Measurements from ENCODE around the gene LINGO4. TPM values are rescaled to one million over a fixed set of nuclear protein-coding genes. Genes with fewer than 3 reads are reported as not detected.

The LINGO4 gene
- total RNA-seq, 1 donor, result not detected

GRCh38 chr1:151803915-151804314, 1.3 kb downstream of the LINGO4 start:
- H3K4me1 ChIP-seq (ENCODE audit: insufficient read depth, low read length), result no peaks in the 10 kb centered on the region
- no peaks in the 10 kb centered on the region for H3K9me3 ChIP-seq (ENCODE audit: low read depth, low read length)
- H3K4me2 ChIP-seq (ENCODE audit: insufficient read depth, low read length), result no peak overlapping the region
- peaks cover 90% of the 10 kb centered on the region for H3K27me3 ChIP-seq (ENCODE audit: insufficient read depth, low read length)
- H3K4me3 ChIP-seq (ENCODE audit: insufficient read depth, low read length), result no peak overlapping the region
- H2AFZ ChIP-seq (ENCODE audit: low read length), result no peak overlapping the region
- DNase-seq (ENCODE audit: insufficient read length, low spot score, missing footprints), result no peak
- H4K20me1 ChIP-seq (ENCODE audit: insufficient read depth, low read length), result no peaks in the 10 kb centered on the region
- no peak overlapping the region for H3K27ac ChIP-seq (ENCODE audit: low read depth, low read length)
- H3K36me3 ChIP-seq (ENCODE audit: insufficient read depth, low read length), result no peaks in the 10 kb centered on the region
- no peaks in the 10 kb centered on the region for H3K79me2 ChIP-seq (ENCODE audit: insufficient read depth, low read length)
- TF ChIP-seq CTCF (IDR thresholded peaks at IDR 0.05; ENCODE audit: extremely low read depth, low read depth, low read length), result no peak

GRCh38 chr1:151803164-151803563, 2.1 kb downstream of the LINGO4 start:
- DNase-seq (ENCODE audit: insufficient read length, low spot score, missing footprints), result no peak
- Histone ChIP-seq H2AFZ (ENCODE audit: low read length) (no peak overlapping the region), H3K4me2 (ENCODE audit: insufficient read depth, low read length) (no peak overlapping the region), H3K27me3 (ENCODE audit: insufficient read depth, low read length) (peaks cover 87% of the 10 kb centered on the region), H3K27ac (ENCODE audit: low read depth, low read length) (no peak overlapping the region), H3K4me1 (ENCODE audit: insufficient read depth, low read length) (no peaks in the 10 kb centered on the region), H3K9me3 (ENCODE audit: low read depth, low read length) (no peaks in the 10 kb centered on the region), H3K4me3 (ENCODE audit: insufficient read depth, low read length) (no peak overlapping the region), H3K79me2 (ENCODE audit: insufficient read depth, low read length) (no peaks in the 10 kb centered on the region), H4K20me1 (ENCODE audit: insufficient read depth, low read length) (no peaks in the 10 kb centered on the region), H3K36me3 (ENCODE audit: insufficient read depth, low read length) (no peaks in the 10 kb centered on the region)
- no peak for TF ChIP-seq CTCF (IDR thresholded peaks at IDR 0.05; ENCODE audit: extremely low read depth, low read depth, low read length)

GRCh38 chr1:151802372-151802771, 2.8 kb downstream of the LINGO4 start:
- no peaks in the 10 kb centered on the region for H4K20me1 ChIP-seq (ENCODE audit: insufficient read depth, low read length)
- H3K27me3 ChIP-seq (ENCODE audit: insufficient read depth, low read length), result peaks cover 86% of the 10 kb centered on the region
- no peaks in the 10 kb centered on the region for H3K79me2 ChIP-seq (ENCODE audit: insufficient read depth, low read length)
- H3K4me3 ChIP-seq (ENCODE audit: insufficient read depth, low read length), result no peak overlapping the region
- no peaks in the 10 kb centered on the region for H3K4me1 ChIP-seq (ENCODE audit: insufficient read depth, low read length)
- no peaks in the 10 kb centered on the region for H3K9me3 ChIP-seq (ENCODE audit: low read depth, low read length)
- no peak overlapping the region for H3K4me2 ChIP-seq (ENCODE audit: insufficient read depth, low read length)
- no peak for DNase-seq (ENCODE audit: insufficient read length, low spot score, missing footprints)
- no peaks in the 10 kb centered on the region for H3K36me3 ChIP-seq (ENCODE audit: insufficient read depth, low read length)
- no peak for TF ChIP-seq CTCF (IDR thresholded peaks at IDR 0.05; ENCODE audit: extremely low read depth, low read depth, low read length)
- no peak overlapping the region for H3K27ac ChIP-seq (ENCODE audit: low read depth, low read length)
- H2AFZ ChIP-seq (ENCODE audit: low read length), result no peak overlapping the region

GRCh38 chr1:151801846-151802245, 3.4 kb downstream of the LINGO4 start:
- no peak for TF ChIP-seq CTCF (IDR thresholded peaks at IDR 0.05; ENCODE audit: extremely low read depth, low read depth, low read length)
- Histone ChIP-seq H3K79me2 (ENCODE audit: insufficient read depth, low read length) (no peaks in the 10 kb centered on the region), H4K20me1 (ENCODE audit: insufficient read depth, low read length) (no peaks in the 10 kb centered on the region), H2AFZ (ENCODE audit: low read length) (no peak overlapping the region), H3K9me3 (ENCODE audit: low read depth, low read length) (no peaks in the 10 kb centered on the region), H3K4me3 (ENCODE audit: insufficient read depth, low read length) (no peak overlapping the region), H3K4me1 (ENCODE audit: insufficient read depth, low read length) (no peaks in the 10 kb centered on the region), H3K4me2 (ENCODE audit: insufficient read depth, low read length) (no peak overlapping the region), H3K36me3 (ENCODE audit: insufficient read depth, low read length) (no peaks in the 10 kb centered on the region), H3K27ac (ENCODE audit: low read depth, low read length) (no peak overlapping the region), H3K27me3 (ENCODE audit: insufficient read depth, low read length) (peaks cover 82% of the 10 kb centered on the region)
- no peak for DNase-seq (ENCODE audit: insufficient read length, low spot score, missing footprints)

All from osteoblast (primary cell).